ENCODE results near the gene KLK1.
"Not testable (repeated sequence)": the region's sequence is repeated elsewhere in the genome, so short reads cannot be mapped to it uniquely, and the experiment has no call there.

Gene KLK1

GRCh38 chr19:50817941-50818858 lies 5.4 kb downstream of the KLK1 start:
- in situ Hi-C loops (cut with MboI; ENCODE audit: low sequenced_read_pairs): no loop called here

- in situ Hi-C loops (cut with MboI; ENCODE audit: low sequenced_read_pairs): no loop called here
These were observed 8.1 kb downstream of the KLK1 start for GRCh38 chr19:50815439-50815838.

GRCh38 chr19:50814883-50815282 lies 8.7 kb downstream of the KLK1 start:
- in situ Hi-C loops (cut with MboI; ENCODE audit: low sequenced_read_pairs): no loop called here

- in situ Hi-C loops (cut with MboI; ENCODE audit: low sequenced_read_pairs): no loop called here
These were observed 11.1 kb downstream of the KLK1 start for GRCh38 chr19:50812474-50812873.

GRCh38 chr19:50811622-50812238 lies 11.9 kb downstream of the KLK1 start:
- in situ Hi-C loops (cut with MboI; ENCODE audit: low sequenced_read_pairs): not testable (repeated sequence)

- in situ Hi-C loops (cut with MboI; ENCODE audit: low sequenced_read_pairs): no loop called here
These were observed 14.7 kb downstream of the KLK1 start for GRCh38 chr19:50808856-50809255.

- in situ Hi-C loops (cut with MboI; ENCODE audit: low sequenced_read_pairs): no loop called here
These were observed 18.9 kb downstream of the KLK1 start for GRCh38 chr19:50804420-50805272.

- in situ Hi-C loops (cut with MboI; ENCODE audit: low sequenced_read_pairs): no loop called here
These were observed 19.8 kb downstream of the KLK1 start for GRCh38 chr19:50803633-50804419.

- in situ Hi-C loops (cut with MboI; ENCODE audit: low sequenced_read_pairs): no loop called here
These were observed 22.5 kb downstream of the KLK1 start for GRCh38 chr19:50801107-50801506.

- in situ Hi-C loops (cut with MboI; ENCODE audit: low sequenced_read_pairs): no loop called here
These were observed 24.1 kb downstream of the KLK1 start for GRCh38 chr19:50799547-50799851.

GRCh38 chr19:50798659-50799546 lies 24.7 kb downstream of the KLK1 start:
- in situ Hi-C loops (cut with MboI; ENCODE audit: low sequenced_read_pairs): no loop called here

GRCh38 chr19:50797781-50798658 lies 25.6 kb downstream of the KLK1 start:
- in situ Hi-C loops (cut with MboI; ENCODE audit: low sequenced_read_pairs): no loop called here

- in situ Hi-C loops (cut with MboI; ENCODE audit: low sequenced_read_pairs): no loop called here
These were observed 26.2 kb downstream of the KLK1 start for GRCh38 chr19:50797429-50797780.

- in situ Hi-C loops (cut with MboI; ENCODE audit: low sequenced_read_pairs): no loop called here
These were observed 26.8 kb downstream of the KLK1 start for GRCh38 chr19:50796634-50797428.

GRCh38 chr19:50796128-50796633 lies 27.4 kb downstream of the KLK1 start:
- in situ Hi-C loops (cut with MboI; ENCODE audit: low sequenced_read_pairs): no loop called here

GRCh38 chr19:50795664-50796073 lies 27.9 kb downstream of the KLK1 start:
- in situ Hi-C loops (cut with MboI; ENCODE audit: low sequenced_read_pairs): no loop called here

GRCh38 chr19:50794876-50795663 lies 28.5 kb downstream of the KLK1 start:
- in situ Hi-C loops (cut with MboI; ENCODE audit: low sequenced_read_pairs): no loop called here
